GM23338 (cell line): ENCODE results near the gene HRH3. TPM values are rescaled to one million over a fixed set of nuclear protein-coding genes. Genes with fewer than 3 reads are reported as not detected.

Experiments used
- ATAC-seq: fragments of 200-7000 bp; cut with Tn5 transposase; 3 replicates; pipeline ENCODE4 v1.9.1; 2020
- DNase-seq: peaks from one replicate; pipeline ENCODE4 v3.0.0-alpha.2; 2015; ENCODE audit warnings: low spot score
- H2AFZ ChIP-seq: fragments of 200-600 bp; sonication (generic); 2 replicates; pipeline ENCODE4 v1.8.0; 2016; ENCODE audit warnings: antibody characterized with exemption, mild to moderate bottlenecking, moderate library complexity
- H3F3A ChIP-seq: fragments of 200-600 bp; sonication (generic); replicated peaks from 2 replicates; pipeline ENCODE4 v1.8.0; 2017; ENCODE audit warnings: antibody characterized with exemption, mixed run types, low read depth
- H3K27ac ChIP-seq: fragments of 200-600 bp; sonication (generic); 2 replicates; pipeline ENCODE4 v1.6.1; 2016; ENCODE audit warnings: low read depth
- H3K27me3 ChIP-seq: fragments of 200-600 bp; sonication (generic); 2 replicates; pipeline ENCODE4 v1.8.0; 2016; ENCODE audit warnings: mild to moderate bottlenecking, mixed run types, moderate library complexity; ENCODE audit not compliant: insufficient read depth
- H3K36me3 ChIP-seq: fragments of 200-600 bp; sonication (generic); 2 replicates; pipeline ENCODE4 v1.8.0; 2016; ENCODE audit warnings: mild to moderate bottlenecking; ENCODE audit not compliant: insufficient read depth
- H3K4me1 ChIP-seq: fragments of 200-600 bp; sonication (generic); 2 replicates; pipeline ENCODE4 v1.8.0; 2016; ENCODE audit warnings: mild to moderate bottlenecking, moderate library complexity; ENCODE audit not compliant: insufficient read depth
- H3K4me2 ChIP-seq: fragments of 200-600 bp; sonication (generic); 2 replicates; pipeline ENCODE4 v1.7.1; 2017; ENCODE audit warnings: mixed run types
- H3K4me3 ChIP-seq: fragments of 200-600 bp; sonication (generic); 2 replicates; pipeline ENCODE4 v1.6.1; 2016; ENCODE audit warnings: mixed run types
- H3K79me2 ChIP-seq: fragments of 200-600 bp; sonication (generic); replicated peaks from 2 replicates; pipeline ENCODE4 v1.8.0; 2017; ENCODE audit warnings: mild to moderate bottlenecking; ENCODE audit not compliant: insufficient read depth
- H3K9me2 ChIP-seq: fragments of 200-600 bp; sonication (generic); 2 replicates; pipeline ENCODE4 v1.8.0; 2017; ENCODE audit not compliant: insufficient read depth
- H4K20me1 ChIP-seq: fragments of 200-600 bp; sonication (generic); replicated peaks from 2 replicates; pipeline ENCODE4 v1.8.0; 2017; ENCODE audit warnings: mild to moderate bottlenecking; ENCODE audit not compliant: insufficient read depth
- H3K27ac Mint-ChIP-seq: 2 replicates; pipeline ENCODE4 v1.8.0; 2020; ENCODE audit warnings: inconsistent platforms, mild to moderate bottlenecking, moderate library complexity, mixed read lengths
- H3K27me3 Mint-ChIP-seq: 3 replicates; pipeline ENCODE4 v1.8.0; 2022; ENCODE audit warnings: low read depth, mild to moderate bottlenecking, moderate library complexity, mixed read lengths, inconsistent platforms; ENCODE audit not compliant: insufficient read depth, poor library complexity
- H3K36me3 Mint-ChIP-seq: 3 replicates; pipeline ENCODE4 v1.8.0; 2021; ENCODE audit warnings: low read depth, mild to moderate bottlenecking, inconsistent platforms, moderate library complexity, mixed read lengths
- H3K4me1 Mint-ChIP-seq: 3 replicates; pipeline ENCODE4 v1.8.0; 2020; ENCODE audit warnings: mild to moderate bottlenecking, inconsistent platforms, mixed read lengths
- H3K4me3 Mint-ChIP-seq: 3 replicates; pipeline ENCODE4 v1.8.0; 2021; ENCODE audit warnings: moderate library complexity, mild to moderate bottlenecking, inconsistent platforms, mixed read lengths
- H3K9me3 Mint-ChIP-seq: 3 replicates; pipeline ENCODE4 v1.8.0; 2020; ENCODE audit warnings: moderate library complexity, mild to moderate bottlenecking, inconsistent platforms, mixed read lengths
- CREB1 ChIP-seq: fragments of 250-450 bp; sonication (Bioruptor Pico); IDR thresholded peaks from 2 replicates; pipeline ENCODE4 v1.5.0; 2020; ENCODE audit warnings: low read depth, mild to moderate bottlenecking, moderate library complexity
- CTCF ChIP-seq, 2 experiments: fragments of 200-600 bp in 1 of 2; sonication (generic) in 1 of 2; conservative IDR thresholded peaks; 2 replicates each; pipeline versions ENCODE4 v1.5.1 to v1.6.1; 2016 to 2017; ENCODE audit warnings: antibody characterized with exemption in 2 of 2, low read depth in 2 of 2, mild to moderate bottlenecking in 2 of 2, moderate library complexity in 1 of 2
- EZH2phosphoT487 ChIP-seq: fragments of 200-600 bp; sonication (generic); IDR thresholded peaks from one replicate; pipeline ENCODE4 v1.8.1; 2018; ENCODE audit warnings: antibody characterized with exemption; ENCODE audit not compliant: unreplicated experiment
- JUNB ChIP-seq: IDR thresholded peaks from one replicate; pipeline ENCODE4 v1.6.1; 2016; ENCODE audit warnings: antibody characterized with exemption; ENCODE audit not compliant: unreplicated experiment
- POLR2AphosphoS5 ChIP-seq: IDR thresholded peaks from 2 replicates; pipeline ENCODE4 v1.6.1; 2016; ENCODE audit warnings: antibody characterized with exemption, low read depth
- STAT1 ChIP-seq: IDR thresholded peaks from one replicate; pipeline ENCODE4 v1.6.1; 2016; ENCODE audit warnings: antibody characterized with exemption; ENCODE audit not compliant: unreplicated experiment
- ZNF114 ChIP-seq: fragments of 250-450 bp; sonication (Bioruptor Pico); IDR thresholded peaks from 2 replicates; pipeline ENCODE4 v1.5.0; 2020; ENCODE audit warnings: mild to moderate bottlenecking, moderate library complexity
- ZNF331 ChIP-seq: fragments of 250-450 bp; sonication (Bioruptor Pico); IDR thresholded peaks from 2 replicates; pipeline ENCODE4 v1.5.0; 2020; ENCODE audit warnings: low read depth, mild to moderate bottlenecking, moderate library complexity
- ZNF462 ChIP-seq: fragments of 250-450 bp; sonication (Bioruptor Pico); IDR thresholded peaks from 2 replicates; pipeline ENCODE4 v1.5.0; 2020; ENCODE audit warnings: mild to moderate bottlenecking, moderate library complexity
- polyA plus RNA-seq: library from polyadenylated mRNA; unstranded; fragments of >200 nt; fragmentation: Nextera tagmentation; extraction: Ambion mirVana; gene quantifications from 2 replicates; pipeline ENCODE4 v1.2.1, GENCODE V29; 2016
- total RNA-seq: library from RNA; depleted of rRNA; stranded (reverse); fragments of >200 nt; shearing (Covaris generic); gene quantifications from 2 replicates; pipeline ENCODE4 v1.2.3, GENCODE V29; 2014
- TF ChIP-seq, protein P1 (sequence below): IDR thresholded peaks from 2 replicates; pipeline ENCODE4 v1.6.1; 2016; ENCODE audit warnings: antibody characterized with exemption

The HRH3 gene
- total and polyA plus RNA-seq, 2 experiments from 2014 or later, result 1.5 to 5.2 TPM

DNA sequence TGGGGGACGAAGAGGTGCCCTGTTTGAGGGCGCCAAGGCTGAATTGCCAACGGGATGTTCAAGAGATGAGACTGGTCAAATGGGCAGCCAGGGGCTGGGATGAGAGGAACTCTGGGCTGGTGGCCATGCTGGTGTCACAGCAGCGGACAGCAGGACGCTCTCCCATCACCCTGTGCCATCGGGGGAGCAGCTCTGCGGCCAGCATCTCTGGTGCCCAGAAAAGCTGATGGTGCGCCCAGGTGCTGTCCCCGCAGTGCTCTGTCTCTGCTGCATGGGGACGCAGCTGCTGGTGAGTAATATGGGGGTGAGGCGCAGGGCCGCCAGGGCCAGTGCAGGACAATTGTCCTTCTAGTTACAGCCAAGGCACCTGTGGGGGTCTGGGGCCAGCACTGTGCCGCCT lies 4.9 kb upstream of the HRH3 start:
- no peaks in the 10 kb centered on the region for H3K9me3 Mint-ChIP-seq
- Histone ChIP-seq H3K27me3 (peaks cover 20% of the 10 kb centered on the region), H3F3A (no peaks in the 10 kb centered on the region), H4K20me1 (no peaks in the 10 kb centered on the region), H3K9me2 (no peaks in the 10 kb centered on the region), H3K79me2 (no peaks in the 10 kb centered on the region), H2AFZ (no peak overlapping the region), H3K36me3 (no peaks in the 10 kb centered on the region), H3K27ac (no peak overlapping the region), H3K4me1 (peaks cover 5% of the 10 kb centered on the region; the same call in 1 of the 2 replicates), H3K4me2 (no peak overlapping the region), H3K4me3 (no peak overlapping the region)
- H3K36me3 Mint-ChIP-seq, result no peaks in the 10 kb centered on the region; the same call in 2 of the 3 replicates
- H3K4me3 Mint-ChIP-seq, result no peak overlapping the region
- ATAC-seq (no peak), DNase-seq (no peak)
- H3K4me1 Mint-ChIP-seq, result peaks cover 17% of the 10 kb centered on the region
- H3K27me3 Mint-ChIP-seq, result peaks cover 18% of the 10 kb centered on the region
- TF ChIP-seq POLR2AphosphoS5, result no peak
- TF ChIP-seq JUNB, result no peak
- TF ChIP-seq ZNF331 (CRISPR knock-in tag), result no peak
- TF ChIP-seq ZNF462 (CRISPR knock-in tag), result no peak
- no peak for TF ChIP-seq CTCF (conservative IDR thresholded peaks at IDR 0.05; ENCODE audit: low read depth in 2 of 2)
- TF ChIP-seq ZNF114 (CRISPR knock-in tag), result no peak
- no peak for TF ChIP-seq STAT1
- TF ChIP-seq, protein P1, sequence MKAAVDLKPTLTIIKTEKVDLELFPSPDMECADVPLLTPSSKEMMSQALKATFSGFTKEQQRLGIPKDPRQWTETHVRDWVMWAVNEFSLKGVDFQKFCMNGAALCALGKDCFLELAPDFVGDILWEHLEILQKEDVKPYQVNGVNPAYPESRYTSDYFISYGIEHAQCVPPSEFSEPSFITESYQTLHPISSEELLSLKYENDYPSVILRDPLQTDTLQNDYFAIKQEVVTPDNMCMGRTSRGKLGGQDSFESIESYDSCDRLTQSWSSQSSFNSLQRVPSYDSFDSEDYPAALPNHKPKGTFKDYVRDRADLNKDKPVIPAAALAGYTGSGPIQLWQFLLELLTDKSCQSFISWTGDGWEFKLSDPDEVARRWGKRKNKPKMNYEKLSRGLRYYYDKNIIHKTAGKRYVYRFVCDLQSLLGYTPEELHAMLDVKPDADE, result no peak
- TF ChIP-seq EZH2phosphoT487, result no peak
- TF ChIP-seq CREB1 (CRISPR knock-in tag), result no peak
- no peak overlapping the region for H3K27ac Mint-ChIP-seq
